HG03571 (cell line): ENCODE measurements around the gene OR56A1.

Experiments used
- ATAC-seq: cut with Tn5 transposase; IDR thresholded peaks from one replicate; pipeline ENCODE4 v1.9.1; 2021; ENCODE audit not compliant: unreplicated experiment

OR56A1 gene

GRCh38 chr11:5992150-5992549 lies 38.4 kb downstream of the OR56A1 start:
- ATAC-seq = no peak

GRCh38 chr11:5989203-5989602 lies 41.4 kb downstream of the OR56A1 start:
- no peak for ATAC-seq

DNA sequence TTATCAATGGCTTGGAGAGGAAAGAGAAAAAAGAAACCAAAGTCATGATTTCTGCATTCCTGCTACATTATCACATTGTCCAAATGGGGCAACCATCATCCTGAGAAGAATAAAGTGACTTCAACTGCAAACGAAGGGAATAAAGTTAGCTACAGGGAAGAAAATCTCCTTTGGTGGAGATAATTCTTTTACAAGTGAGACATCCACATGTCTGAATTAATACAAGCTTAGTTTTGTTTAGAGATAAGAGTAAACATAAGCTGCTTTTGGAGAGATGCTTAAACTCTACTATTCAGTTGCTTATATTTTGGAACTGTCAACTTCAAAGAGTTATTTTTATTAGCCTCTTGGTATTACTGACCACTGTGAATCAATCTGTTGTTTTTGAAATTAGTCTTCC lies 43.7 kb downstream of the OR56A1 start, which contains the start of gene OR52L1:
OR52L1 (minus strand) TSS at position 101 of the 400 bp plus-strand sequence; CDS start at position 46, 55 bp downstream.
- no peak for ATAC-seq

DNA sequence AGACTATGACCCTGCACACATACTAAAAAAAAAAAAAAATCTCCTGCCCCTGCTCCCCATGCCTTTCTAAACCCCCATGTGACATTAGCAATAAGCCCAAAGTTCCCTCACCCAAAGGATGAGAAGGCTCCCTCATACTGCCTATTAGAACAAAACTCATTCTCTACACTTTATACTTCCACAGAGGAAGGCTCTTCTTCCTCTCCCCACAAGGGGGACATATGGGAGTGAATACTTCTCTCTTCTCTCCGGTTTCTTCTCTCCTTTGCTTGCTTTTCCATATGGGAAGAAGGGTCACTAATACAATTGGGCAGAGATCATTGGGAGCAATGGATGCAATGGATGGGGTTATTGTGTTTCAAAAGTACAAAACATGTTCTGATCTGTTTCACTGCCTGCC lies 47.1 kb downstream of the OR56A1 start:
- ATAC-seq = no peak

DNA sequence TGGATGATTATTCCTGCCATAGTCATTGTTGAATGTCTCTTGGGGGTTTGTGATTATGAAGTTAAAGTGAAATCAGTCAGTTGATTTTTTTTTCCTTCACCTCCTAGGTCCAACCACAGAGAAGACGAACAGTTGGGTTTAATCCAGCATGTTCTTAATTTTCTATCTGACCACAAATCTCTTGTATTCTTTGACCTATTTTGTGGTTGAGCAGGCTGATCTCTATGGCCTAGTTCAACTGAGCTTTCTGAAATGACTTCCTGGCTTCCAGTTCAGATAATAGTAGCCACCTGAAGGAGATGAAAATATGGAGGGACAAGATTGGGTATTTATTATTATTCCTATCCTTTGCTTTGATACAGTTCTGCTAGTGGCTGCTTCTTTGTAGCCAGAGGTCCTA lies 57.0 kb downstream of the OR56A1 start:
- ATAC-seq = no peak
